Inflammatory macrophage treated with lipopolysaccharide for 4 hours (primary cell): ENCODE results near the gene CCDC81.

Experiments
- DNase-seq: peaks from one replicate; pipeline ENCODE4 v3.0.0-alpha.2; 2020

The CCDC81 gene

DNA sequence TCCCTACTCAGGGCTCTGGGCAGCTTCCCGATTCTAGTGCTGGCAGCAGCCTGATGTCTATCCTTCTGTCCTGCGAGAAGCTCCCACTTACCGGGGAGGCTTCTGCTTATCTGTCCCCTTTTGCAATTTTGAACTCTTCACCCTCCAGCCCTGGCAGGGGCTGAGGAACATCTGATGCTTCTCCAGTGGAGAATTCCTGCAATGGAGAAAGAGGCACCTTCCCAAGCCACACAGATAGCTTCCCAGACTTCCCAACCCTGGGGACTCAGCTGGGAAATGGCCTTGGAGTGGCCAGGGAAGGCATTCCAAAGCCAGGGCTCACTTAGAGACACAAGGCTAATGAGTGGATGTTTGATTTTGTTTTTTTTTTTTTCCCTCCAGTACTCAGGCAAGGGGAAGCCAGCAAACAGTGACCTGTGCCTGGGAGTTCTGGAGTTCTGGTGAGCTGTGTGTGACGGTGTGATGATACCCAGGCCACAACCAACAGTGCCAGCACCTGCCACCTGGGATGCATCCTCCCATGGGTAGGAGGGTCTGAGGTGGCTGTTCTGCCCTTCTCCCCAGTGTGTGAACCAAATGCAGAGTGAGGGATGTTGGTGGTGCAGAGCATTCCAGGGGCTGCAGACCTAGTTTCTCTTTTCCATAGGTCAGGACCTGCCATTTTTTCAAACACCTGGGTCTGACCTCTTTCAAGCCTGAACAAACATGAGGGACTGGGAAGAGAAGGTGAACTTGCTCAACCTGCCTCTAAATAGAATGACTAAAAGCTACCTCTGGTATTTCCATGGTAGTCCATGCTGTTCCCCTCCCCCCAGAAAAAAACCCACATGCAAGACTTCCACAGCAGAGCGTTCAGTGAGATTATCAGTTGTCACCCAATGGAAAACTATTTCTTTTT lies 95.1 kb downstream of the CCDC81 start:
- no peak for DNase-seq
